OCI-LY3 (cell line): Measurements from ENCODE around the gene KRTAP12-1.

Source experiments
- H2AFZ ChIP-seq: fragments of 200-600, 300-600 bp; shearing (Covaris generic); 2 replicates; pipeline ENCODE4 v1.6.0; 2014; ENCODE audit warnings: antibody characterized with exemption, low read depth, low read length
- H3K27ac ChIP-seq: fragments of 200-600, 300-600 bp; sonication (generic); 2 replicates; pipeline ENCODE4 v1.5.1; 2014; ENCODE audit warnings: mild to moderate bottlenecking, low read length, moderate library complexity, mixed read lengths
- H3K27me3 ChIP-seq: fragments of 200-600, 300-600 bp; sonication (generic); 2 replicates; pipeline ENCODE4 v1.6.1; 2014; ENCODE audit warnings: low read depth, low read length, mixed read lengths
- H3K36me3 ChIP-seq: fragments of 200-600, 300-600 bp; sonication (generic); replicated peaks from 2 replicates; pipeline ENCODE3; 2014; ENCODE audit warnings: low read depth, low read length, mixed read lengths
- H3K4me1 ChIP-seq: fragments of 300-600, 200-600 bp; sonication (generic); 2 replicates; pipeline ENCODE4 v1.6.1; 2014; ENCODE audit warnings: low read length, mixed read lengths
- H3K4me2 ChIP-seq: fragments of 200-600, 300-600 bp; sonication (generic); 2 replicates; pipeline ENCODE4 v1.6.1; 2014; ENCODE audit warnings: low read length, mixed read lengths
- H3K4me3 ChIP-seq: fragments of 300-600, 200-600 bp; sonication (generic); 2 replicates; pipeline ENCODE4 v1.5.1; 2014; ENCODE audit warnings: antibody characterized with exemption, mild to moderate bottlenecking, low read length, moderate library complexity
- H3K79me2 ChIP-seq: fragments of 300-600, 200-600 bp; shearing (Covaris generic); 2 replicates; pipeline ENCODE4 v1.6.1; 2014; ENCODE audit warnings: mild to moderate bottlenecking, low read length, mixed read lengths
- H3K9ac ChIP-seq: fragments of 300-600, 200-600 bp; shearing (Covaris generic); 2 replicates; pipeline ENCODE4 v1.6.0; 2014; ENCODE audit warnings: mild to moderate bottlenecking, low read length, moderate library complexity
- H3K9me3 ChIP-seq: fragments of 200-600, 300-600 bp; shearing (Covaris generic); 2 replicates; pipeline ENCODE4 v1.6.1; 2014; ENCODE audit warnings: low read length, mixed read lengths; ENCODE audit not compliant: insufficient read depth
- H4K20me1 ChIP-seq: fragments of 200-600, 300-600 bp; sonication (generic); 2 replicates; pipeline ENCODE4 v1.6.1; 2016; ENCODE audit warnings: low read length, mixed read lengths; ENCODE audit not compliant: insufficient read depth
- CTCF ChIP-seq: fragments of 200-600, 300-600 bp; sonication (generic); IDR thresholded peaks from 2 replicates; pipeline ENCODE4 v1.5.1; 2014; ENCODE audit warnings: antibody characterized with exemption, low read length, low read depth
- EZH2phosphoT487 ChIP-seq: fragments of 200-600 bp; shearing (Covaris generic); IDR thresholded peaks from 2 replicates; pipeline ENCODE4 v1.6.1; 2018; ENCODE audit warnings: antibody characterized with exemption, mixed run types, low read depth

The KRTAP12-1 gene

DNA sequence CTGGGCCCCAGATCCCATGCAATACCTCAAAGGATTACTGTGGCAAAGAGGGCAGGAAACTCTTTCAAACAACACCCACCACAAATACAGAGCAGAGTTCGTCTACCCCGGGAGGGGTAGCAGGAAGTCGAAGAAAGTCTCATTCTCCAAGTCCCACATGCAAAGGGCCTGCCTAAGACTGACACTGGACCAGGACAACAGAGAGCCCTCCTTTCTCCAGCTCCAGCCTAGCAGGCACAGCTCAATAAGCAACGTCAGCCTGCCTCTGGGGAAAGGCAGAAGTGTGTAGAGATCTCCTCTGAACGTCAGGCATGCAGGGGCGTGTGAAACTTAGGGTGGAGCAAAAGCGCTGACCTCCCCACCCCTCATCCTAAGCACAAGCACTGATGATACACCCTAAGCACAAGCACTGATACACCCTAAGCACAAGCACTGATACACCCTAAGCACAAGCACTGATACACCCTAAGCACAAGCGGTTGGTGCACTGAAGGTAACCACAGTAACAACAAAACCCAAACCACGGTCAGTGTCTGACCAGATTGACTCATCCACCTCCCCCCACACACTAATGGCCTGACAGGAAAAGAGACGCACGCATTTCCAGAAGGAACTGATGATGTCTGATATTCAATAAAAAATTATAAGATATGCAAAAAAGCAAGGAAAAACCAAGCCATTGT is 22.9 kb downstream of the KRTAP12-1 start:
- Histone ChIP-seq H3K4me2 (no peak overlapping the region), H3K27me3 (no peaks in the 10 kb centered on the region), H3K36me3 (no peaks in the 10 kb centered on the region), H2AFZ (no peak overlapping the region), H3K27ac (no peak overlapping the region), H3K4me1 (no peaks in the 10 kb centered on the region), H3K79me2 (no peaks in the 10 kb centered on the region), H3K9ac (no peak overlapping the region), H3K4me3 (no peak overlapping the region), H3K9me3 (no peaks in the 10 kb centered on the region), H4K20me1 (no peaks in the 10 kb centered on the region)
- TF ChIP-seq CTCF, result no peak
- TF ChIP-seq EZH2phosphoT487, result no peak

DNA sequence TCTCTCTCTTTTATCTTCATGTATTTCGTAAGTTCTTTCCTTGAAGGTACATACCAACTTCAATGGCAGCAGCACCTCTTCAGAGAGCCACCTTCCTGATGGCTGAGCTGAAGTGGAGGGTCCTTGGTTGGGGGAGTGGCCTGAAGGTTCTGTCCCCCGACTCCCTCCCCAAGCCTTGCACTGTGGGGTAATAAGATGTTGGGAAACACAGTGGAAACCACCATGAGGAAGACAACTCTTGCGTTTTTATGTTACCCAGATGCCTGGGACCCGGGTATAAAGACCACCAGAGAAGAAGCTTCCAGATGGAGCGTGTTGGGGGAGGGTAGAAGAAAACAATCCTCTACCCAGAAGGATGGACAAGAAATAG is 23.4 kb downstream of the KRTAP12-1 start:
- H4K20me1 ChIP-seq, result no peaks in the 10 kb centered on the region
- H3K27ac ChIP-seq, result no peak overlapping the region
- no peaks in the 10 kb centered on the region for H3K4me1 ChIP-seq
- no peaks in the 10 kb centered on the region for H3K9me3 ChIP-seq
- H3K79me2 ChIP-seq, result no peaks in the 10 kb centered on the region
- H3K4me3 ChIP-seq, result no peak overlapping the region
- no peaks in the 10 kb centered on the region for H3K27me3 ChIP-seq
- no peak overlapping the region for H3K4me2 ChIP-seq
- no peak for TF ChIP-seq EZH2phosphoT487
- no peak for TF ChIP-seq CTCF
- H3K9ac ChIP-seq, result no peak overlapping the region
- H3K36me3 ChIP-seq, result no peaks in the 10 kb centered on the region
- no peak overlapping the region for H2AFZ ChIP-seq

DNA sequence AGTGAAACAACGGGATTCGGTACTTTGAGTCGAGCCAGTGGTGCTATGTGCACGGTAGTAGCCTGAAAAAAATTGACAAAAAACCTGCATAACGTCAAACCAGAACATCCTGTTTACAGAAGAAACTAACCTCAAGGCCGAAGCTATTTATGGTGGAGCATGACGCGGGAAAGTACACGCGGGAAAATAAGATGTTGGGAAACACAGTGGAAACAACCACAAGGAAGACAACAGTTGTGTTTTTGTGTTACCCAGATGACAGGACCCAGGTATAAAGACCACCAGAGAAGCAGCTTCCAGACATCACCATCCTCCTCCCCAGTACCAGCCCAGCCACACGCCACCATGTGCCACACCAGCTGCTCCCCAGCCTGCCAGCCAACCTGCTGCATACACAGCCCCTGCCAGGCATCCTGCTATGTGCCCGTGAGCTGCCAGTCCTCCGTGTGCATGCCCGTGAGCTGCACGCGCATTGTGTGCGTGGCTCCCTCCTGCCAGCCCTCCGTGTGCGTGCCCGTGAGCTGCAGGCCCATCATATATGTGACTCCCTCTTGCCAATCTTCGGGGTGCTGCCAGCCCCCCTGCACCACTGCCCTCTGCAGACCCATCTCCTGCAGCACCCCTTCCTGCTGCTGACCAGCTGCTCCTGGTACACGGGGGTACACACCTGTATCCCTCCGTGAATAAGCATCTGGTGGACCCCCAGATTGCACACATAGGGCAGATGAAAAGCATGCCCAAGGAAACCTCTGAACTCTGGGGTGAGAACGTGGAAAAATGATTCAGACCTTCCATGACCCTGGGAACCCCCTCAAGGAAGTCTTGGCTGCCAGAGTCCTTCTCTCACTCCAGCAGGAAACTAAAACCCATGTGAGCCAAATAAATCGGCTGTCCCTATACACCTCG is 24.1 kb downstream of the KRTAP12-1 start, which contains the start of gene KRTAP12-3:
Gene KRTAP12-3 (plus strand): TSS at position 298 of the 906 bp plus-strand sequence. CDS start 48 bp downstream, at position 346.
- no peak within 1 kb of the TSS for H3K4me2 ChIP-seq
- TF ChIP-seq CTCF (no peak), EZH2phosphoT487 (no peak)

GRCh38 chr21:44656868-44657267 is 25.1 kb downstream of the KRTAP12-1 start:
- Histone ChIP-seq H3K4me1 (no peaks in the 10 kb centered on the region), H3K79me2 (no peaks in the 10 kb centered on the region), H3K27me3 (no peaks in the 10 kb centered on the region), H3K9me3 (no peaks in the 10 kb centered on the region), H3K27ac (no peak overlapping the region), H3K4me2 (no peak overlapping the region), H4K20me1 (no peaks in the 10 kb centered on the region), H3K36me3 (no peaks in the 10 kb centered on the region), H3K9ac (no peak overlapping the region), H2AFZ (no peak overlapping the region), H3K4me3 (no peak overlapping the region)
- no peak for TF ChIP-seq EZH2phosphoT487
- TF ChIP-seq CTCF, result no peak

More for the DNA sequence above, 24.1 kb downstream of the KRTAP12-1 start, which contains the start of gene KRTAP12-3:
- H3K36me3 ChIP-seq, result no peaks in the 10 kb centered on the region
- no peak within 1 kb of the TSS for H3K4me3 ChIP-seq
- H3K27ac ChIP-seq, result no peak within 1 kb of the TSS
- no peak within 1 kb of the TSS for H3K9ac ChIP-seq
- H4K20me1 ChIP-seq, result no peaks in the 10 kb centered on the region
- no peaks in the 10 kb centered on the region for H3K27me3 ChIP-seq
- H3K79me2 ChIP-seq, result no peaks in the 10 kb centered on the region
- no peaks in the 10 kb centered on the region for H3K4me1 ChIP-seq
- no peaks in the 10 kb centered on the region for H3K9me3 ChIP-seq
- no peak within 1 kb of the TSS for H2AFZ ChIP-seq
